AML-193 (cell line): ENCODE measurements around the gene FBXO31.
A peak's percentile ranks its signal among the peaks of the same experiment; 100 is the strongest.

Experiments
- DNase-seq, 2 experiments: peaks; one replicate each; lab custom pipeline; 2025; lab: John Stamatoyannopoulos, UW

Gene FBXO31

GRCh38 chr16:87327798-87328495 is 55.6 kb downstream of the FBXO31 start:
- no peak for DNase-seq

GRCh38 chr16:87326151-87326571 is 57.4 kb downstream of the FBXO31 start:
- DNase-seq: no peak

DNA sequence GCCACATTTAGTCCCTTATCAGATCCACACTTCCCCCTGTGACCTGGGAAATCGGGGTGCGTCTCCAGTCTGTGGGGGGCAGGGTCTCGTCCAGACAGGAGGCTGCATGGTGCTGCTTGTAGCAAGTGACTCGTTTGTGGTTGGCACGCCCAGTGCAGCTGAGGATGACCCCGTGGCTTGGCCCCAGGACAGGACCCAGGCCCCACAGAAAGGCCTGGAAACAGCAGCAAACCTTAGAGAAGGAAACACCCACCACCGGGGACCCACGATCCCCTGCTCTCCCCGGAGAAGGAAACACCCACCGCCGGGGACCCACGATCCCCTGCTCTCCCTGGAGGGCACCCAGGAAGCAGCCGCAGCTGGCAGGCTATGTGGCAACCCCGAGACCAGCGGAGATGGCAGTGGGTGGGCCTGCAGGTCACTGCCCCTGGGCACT is 58.1 kb downstream of the FBXO31 start:
- no peak for DNase-seq

DNA sequence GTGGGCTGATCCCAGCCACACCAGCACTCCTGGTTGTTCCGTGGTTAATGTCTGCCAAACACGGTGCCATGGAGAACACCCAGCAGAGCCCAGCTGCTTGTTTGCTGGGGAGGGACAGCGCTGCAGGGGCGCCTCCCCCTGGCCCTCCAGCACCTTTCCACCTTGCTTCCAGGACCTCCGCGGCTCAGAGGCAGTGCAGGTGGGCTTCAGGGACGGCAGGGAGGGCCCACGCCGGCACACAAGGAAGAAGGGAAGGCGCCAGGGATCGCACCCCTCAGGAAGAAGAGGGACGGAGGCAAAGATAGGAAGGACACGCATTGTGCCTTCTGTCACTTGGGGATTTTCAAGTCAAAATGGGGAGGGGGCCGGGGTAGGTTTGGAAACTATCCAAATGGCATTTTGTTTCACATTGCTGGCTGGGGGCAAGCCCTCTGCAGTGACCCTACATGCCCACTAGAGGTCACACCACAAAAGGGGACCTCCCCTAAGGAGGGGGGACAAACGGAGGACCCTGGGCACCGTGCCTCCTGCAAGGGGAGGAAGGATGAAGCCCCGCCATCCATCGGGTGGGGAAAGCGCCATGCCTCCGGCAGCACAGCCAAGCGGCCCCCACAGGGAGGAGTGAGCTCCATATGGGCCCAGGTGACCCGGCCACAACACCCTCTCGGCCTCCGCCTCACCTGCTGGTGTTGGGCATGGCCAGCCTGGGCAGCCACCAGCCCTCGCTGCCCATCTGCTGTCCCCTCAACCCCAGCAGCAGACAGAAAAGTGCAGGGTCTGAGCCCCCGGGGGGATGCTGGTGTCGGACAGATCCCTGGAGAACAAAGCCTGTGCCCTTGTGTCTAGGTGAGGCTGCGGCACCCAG is 58.9 kb downstream of the FBXO31 start:
- peak in 1 of 2 experiments; percentile 1 for DNase-seq

GRCh38 chr16:87323727-87324410 is 59.7 kb downstream of the FBXO31 start:
- DNase-seq: no peak

- DNase-seq: no peak
Measured at GRCh38 chr16:87322833-87323726, 60.5 kb downstream of the FBXO31 start.

DNA sequence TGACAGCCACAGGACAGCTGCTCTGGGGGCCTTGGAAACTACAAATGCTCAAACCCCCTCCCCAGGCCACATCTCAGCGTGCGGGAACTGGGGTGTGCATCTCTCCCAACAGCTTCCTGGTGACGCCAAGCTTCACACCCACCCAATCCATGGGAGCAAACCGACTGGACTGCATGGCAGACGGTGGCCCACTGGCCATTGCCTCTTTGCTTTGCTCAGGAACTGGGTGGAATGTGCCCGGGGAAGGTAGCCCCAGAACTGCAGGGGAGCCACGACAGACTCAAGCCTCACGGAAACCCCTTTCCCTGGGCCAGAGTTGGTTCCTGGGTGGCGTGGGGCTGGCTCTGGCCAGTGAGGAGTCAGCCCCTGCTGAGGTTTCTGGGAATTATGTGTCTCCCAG is 61.2 kb downstream of the FBXO31 start:
- no peak for DNase-seq

GRCh38 chr16:87321336-87322107 is 62.1 kb downstream of the FBXO31 start:
- no peak for DNase-seq

- DNase-seq: no peak
Measured at GRCh38 chr16:87320510-87321227, 62.9 kb downstream of the FBXO31 start.

DNA sequence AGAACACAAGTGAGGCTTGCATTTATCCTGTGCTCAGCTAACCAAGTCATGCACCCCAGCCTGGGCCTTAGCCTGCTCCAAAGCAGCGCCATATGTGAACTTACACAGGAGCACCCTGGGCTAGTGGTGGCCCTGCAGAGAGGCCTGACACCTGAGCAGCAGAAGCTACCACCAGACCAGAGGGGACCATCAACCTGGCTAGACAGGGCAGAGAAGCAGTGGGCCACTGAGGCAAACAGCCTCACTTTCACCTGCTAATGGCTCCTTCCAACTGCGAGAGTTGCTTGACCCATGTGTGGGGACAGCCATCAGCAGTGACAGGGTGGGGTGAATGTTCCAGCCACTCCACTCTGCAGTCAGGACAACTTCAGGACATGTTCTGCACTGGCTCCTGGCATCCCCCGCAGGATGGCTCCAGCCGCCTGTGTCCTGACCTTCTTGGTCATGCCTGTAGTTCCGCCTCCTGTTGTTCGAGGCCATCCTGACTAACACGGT is 63.5 kb downstream of the FBXO31 start:
- DNase-seq: no peak

DNA sequence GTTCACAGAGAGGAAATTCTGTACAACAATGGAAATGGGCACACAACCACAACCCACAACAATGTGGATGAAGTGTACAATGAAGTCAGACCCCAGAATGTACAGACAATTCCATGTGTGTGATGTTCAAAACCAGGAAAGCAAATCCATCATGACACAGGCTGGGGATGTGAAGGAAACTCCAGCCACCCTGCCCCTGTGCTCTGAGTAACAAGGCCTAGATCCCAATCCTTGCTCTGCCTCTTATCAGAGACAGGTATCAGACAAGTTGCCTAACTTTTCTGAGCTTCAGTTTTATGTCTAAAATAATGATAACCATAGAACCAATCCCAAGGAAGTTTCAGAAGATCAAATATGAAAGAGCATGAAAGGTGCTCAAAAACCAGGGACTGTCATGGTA is 64.6 kb downstream of the FBXO31 start:
- no peak for DNase-seq

DNA sequence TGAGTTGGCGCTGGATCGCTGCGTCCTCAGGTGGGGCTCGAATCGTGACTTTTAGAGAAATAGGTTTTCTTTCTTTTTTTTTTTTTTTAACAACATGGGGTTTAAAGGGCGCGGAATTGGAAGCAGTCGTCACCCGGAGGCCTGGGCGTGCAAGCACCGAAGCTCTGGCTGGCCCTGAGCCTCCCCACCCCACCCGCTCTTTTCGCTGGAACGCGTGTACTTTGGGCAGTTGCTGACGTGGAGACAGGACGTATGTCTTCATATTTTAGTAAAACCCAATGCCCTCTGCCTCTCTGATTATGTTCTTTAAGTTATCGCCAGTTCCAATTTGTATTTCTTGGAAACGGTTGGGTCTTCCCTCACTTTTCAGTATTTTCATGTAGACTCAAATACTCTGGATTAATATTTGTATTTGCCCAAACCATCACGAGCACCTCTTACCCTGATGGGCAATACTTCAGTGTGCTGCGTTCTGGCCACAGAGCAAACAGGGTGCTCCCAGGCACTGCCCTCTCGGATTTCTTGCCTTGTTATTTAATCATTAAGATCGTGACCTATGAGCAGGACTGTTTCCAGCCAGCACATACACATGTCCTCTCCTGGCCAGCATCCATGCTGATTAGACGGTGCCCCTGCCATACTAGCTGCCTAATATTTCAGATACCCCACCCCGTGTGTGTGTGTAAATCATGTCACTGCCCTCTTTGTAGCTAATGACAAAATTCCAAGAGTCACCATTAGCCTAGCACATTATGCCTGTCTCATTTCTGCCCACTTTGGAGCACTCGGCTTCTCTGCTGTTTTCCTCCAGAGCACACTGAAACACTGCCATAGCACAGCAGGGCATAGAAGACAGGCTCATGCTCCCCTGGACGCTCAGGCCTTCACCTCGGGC is 65.6 kb downstream of the FBXO31 start:
- DNase-seq: peak; percentile 11 to 48

DNA sequence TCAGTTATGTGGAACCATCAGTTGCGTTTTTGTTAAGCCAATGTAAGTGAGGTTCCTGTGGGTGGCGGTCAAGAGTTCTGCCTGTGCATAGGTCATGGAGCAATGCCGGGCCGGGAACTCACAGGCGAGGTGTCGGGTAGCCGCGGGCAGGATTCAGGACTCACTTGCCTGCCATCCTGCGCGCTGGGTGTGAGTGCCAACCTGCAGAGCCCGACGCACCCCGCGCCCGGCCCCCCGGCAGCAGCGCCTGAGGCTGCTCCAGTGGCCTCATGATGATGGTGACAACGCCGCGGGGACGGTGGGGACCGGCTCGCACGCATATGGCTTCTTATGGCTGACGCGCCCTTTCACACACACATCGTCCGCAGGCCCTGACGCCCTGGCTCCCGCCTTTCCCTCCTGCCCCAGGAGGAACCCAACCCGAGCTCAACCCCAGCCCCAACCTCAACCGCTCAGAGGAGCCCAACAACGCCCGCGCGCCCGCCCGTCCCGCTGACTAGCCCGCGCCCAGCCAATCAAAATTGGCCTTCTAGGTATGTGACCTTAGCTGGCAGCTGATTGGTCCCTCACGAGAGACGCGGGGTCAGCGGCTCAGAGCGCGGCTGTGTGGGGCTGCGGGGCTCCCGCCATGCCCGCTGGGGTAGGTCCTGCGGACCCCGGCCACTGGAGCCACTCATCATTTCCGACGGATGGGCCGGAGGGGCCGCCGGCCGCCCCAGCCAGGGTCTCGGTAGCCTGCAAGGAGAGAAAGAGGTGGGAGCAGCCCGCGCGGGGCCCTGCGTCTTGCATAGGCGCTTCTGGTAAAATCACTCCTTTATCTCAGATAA is 66.4 kb downstream of the FBXO31 start, which contains the start of gene C16orf95:
C16orf95 (minus strand) TSS at position 470 of the 827 bp plus-strand sequence; CDS start at position 320, 150 bp downstream.
- DNase-seq: peak; percentile 80 to 82

DNA sequence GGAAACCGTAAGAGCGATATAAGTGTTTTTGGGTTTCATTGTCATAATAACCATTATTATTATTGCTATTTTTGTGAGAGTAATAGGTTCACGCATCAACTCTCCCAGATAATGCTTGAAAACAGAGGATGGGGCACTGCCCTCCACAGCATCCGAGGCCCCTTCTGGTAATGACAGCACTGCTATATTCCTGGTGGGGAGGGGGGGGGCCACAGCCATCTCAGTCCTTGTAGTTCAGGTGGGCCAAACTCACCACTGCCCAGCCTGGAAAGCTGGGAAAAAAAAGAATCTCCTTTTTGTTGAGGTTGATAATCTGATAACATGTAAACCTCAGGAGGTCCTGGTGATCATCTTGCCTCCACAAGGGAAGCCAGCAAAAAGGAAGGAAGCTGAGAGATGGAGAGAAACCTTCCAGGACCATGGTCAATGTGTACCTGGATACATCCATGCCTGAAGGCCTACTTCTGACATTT is 67.1 kb downstream of the FBXO31 start:
- no peak for DNase-seq

DNA sequence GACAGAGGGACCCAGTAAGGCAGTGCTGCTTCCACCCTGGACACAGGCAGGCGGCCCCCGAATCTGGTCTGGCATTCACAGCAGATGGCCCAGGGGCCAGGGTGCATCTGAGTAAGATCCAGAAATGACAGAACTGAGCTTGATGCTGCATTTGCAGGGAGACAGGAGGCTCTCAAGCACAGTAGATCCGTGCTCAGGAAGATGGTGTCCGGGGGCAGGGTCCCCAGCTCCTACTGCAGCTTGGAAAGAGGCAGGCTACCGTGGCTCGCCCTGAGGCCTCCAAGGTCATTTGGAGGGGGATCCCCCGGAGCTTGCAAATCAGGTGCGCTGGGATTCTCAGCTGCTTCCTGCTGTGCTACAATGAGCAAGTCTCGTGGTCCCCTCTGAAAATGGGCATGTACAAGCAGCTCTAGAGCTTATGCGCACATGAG is 68.6 kb downstream of the FBXO31 start:
- DNase-seq: no peak

DNA sequence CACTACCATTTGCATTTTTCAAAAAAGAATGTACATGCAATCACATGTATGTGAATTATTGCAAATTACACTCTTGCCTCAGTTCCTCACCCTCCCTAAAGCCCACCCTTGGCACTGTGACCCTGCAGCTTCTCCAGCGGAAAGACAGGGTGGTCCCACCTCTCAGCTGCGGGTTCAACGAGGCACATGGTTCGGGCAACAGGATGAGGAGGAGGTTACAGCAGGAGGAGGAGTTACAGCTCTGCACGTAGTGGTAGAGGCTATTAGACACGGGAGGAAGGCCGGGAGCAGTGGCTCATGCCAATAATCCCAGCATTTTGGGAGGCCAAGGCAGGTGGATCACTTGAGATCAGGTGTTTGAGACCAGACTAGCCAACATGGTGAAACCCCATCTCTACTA is 71.6 kb downstream of the FBXO31 start:
- DNase-seq: no peak

DNA sequence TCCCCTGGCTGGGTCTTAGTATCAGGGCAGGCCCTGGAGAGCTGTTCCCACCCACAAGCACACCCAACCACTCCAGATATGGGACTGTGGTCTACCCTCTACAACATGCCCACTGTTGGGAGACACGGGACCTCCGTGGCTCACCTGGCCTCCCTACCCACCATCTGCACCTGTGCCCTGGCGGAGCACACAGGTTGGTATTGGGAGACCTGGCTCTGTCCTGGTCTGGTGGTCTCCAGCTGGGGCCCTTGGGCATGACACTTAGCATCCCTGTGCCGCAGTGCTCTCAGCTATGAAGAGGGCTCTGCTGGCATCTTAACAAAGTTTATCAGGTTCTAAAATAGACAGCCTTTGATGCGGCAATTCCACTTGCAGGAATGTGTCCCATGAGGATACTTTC is 72.2 kb downstream of the FBXO31 start:
- no peak for DNase-seq

GRCh38 chr16:87310610-87311009 is 73.0 kb downstream of the FBXO31 start:
- DNase-seq: no peak
